ENCODE data around the gene SLC36A1.
"Not testable (repeated sequence)": the region's sequence is repeated elsewhere in the genome, so short reads cannot be mapped to it uniquely, and the experiment has no call there.

Gene SLC36A1

GRCh38 chr5:151491062-151491461 is 43.7 kb downstream of the SLC36A1 start:
- no peak for DNase-seq

GRCh38 chr5:151492729-151493128 is 45.3 kb downstream of the SLC36A1 start:
- no peak for DNase-seq

GRCh38 chr5:151493665-151494064 is 46.3 kb downstream of the SLC36A1 start:
- DNase-seq = no peak

- DNase-seq = no peak
Observed at GRCh38 chr5:151495320-151495719, 47.9 kb downstream of the SLC36A1 start.

GRCh38 chr5:151496041-151496484 is 48.7 kb downstream of the SLC36A1 start:
- no peak for DNase-seq

GRCh38 chr5:151497391-151498002 is 50.1 kb downstream of the SLC36A1 start:
- DNase-seq = no peak

GRCh38 chr5:151498395-151499155 is 51.2 kb downstream of the SLC36A1 start:
- no peak for DNase-seq

GRCh38 chr5:151499501-151500035 is 52.2 kb downstream of the SLC36A1 start:
- no peak for DNase-seq

- DNase-seq = no peak
Observed at GRCh38 chr5:151504006-151504405, 56.6 kb downstream of the SLC36A1 start.

- DNase-seq = not testable (repeated sequence)
Observed at GRCh38 chr5:151508308-151508707, 60.9 kb downstream of the SLC36A1 start.

GRCh38 chr5:151509231-151509630 is 61.8 kb downstream of the SLC36A1 start:
- no peak for DNase-seq

GRCh38 chr5:151509836-151510235 is 62.4 kb downstream of the SLC36A1 start:
- DNase-seq = no peak

GRCh38 chr5:151517122-151517920 is 69.9 kb downstream of the SLC36A1 start:
- DNase-seq = no peak

- no peak for DNase-seq
Observed at GRCh38 chr5:151520294-151520693, 72.9 kb downstream of the SLC36A1 start.

GRCh38 chr5:151522226-151522625 is 74.8 kb downstream of the SLC36A1 start:
- no peak for DNase-seq

- peak in 1 of 2 experiments; percentile 18 for DNase-seq
Observed at GRCh38 chr5:151523335-151523734, 75.9 kb downstream of the SLC36A1 start.

- no peak for DNase-seq
Observed at GRCh38 chr5:151528153-151528552, 80.8 kb downstream of the SLC36A1 start.

- no peak for DNase-seq
Observed at GRCh38 chr5:151528996-151529395, 81.6 kb downstream of the SLC36A1 start.

- DNase-seq = no peak
Observed at GRCh38 chr5:151531581-151531980, 84.2 kb downstream of the SLC36A1 start.

- DNase-seq = no peak
Observed at GRCh38 chr5:151532416-151532815, 85.0 kb downstream of the SLC36A1 start.

GRCh38 chr5:151534350-151534749 is 86.9 kb downstream of the SLC36A1 start:
- peak in 1 of 2 experiments; percentile 18 for DNase-seq

GRCh38 chr5:151537044-151537443 is 89.6 kb downstream of the SLC36A1 start:
- no peak for DNase-seq

- no peak for DNase-seq
Observed at GRCh38 chr5:151541571-151541970, 94.2 kb downstream of the SLC36A1 start.
